Inferior parietal cortex (tissue), 1 donor: ENCODE data around the gene RERE.

Source experiments
- DNase-seq: peaks from one replicate; pipeline ENCODE4 v3.0.0-alpha.2; 2016; ENCODE audit errors: extremely low spot score

The RERE gene

DNA sequence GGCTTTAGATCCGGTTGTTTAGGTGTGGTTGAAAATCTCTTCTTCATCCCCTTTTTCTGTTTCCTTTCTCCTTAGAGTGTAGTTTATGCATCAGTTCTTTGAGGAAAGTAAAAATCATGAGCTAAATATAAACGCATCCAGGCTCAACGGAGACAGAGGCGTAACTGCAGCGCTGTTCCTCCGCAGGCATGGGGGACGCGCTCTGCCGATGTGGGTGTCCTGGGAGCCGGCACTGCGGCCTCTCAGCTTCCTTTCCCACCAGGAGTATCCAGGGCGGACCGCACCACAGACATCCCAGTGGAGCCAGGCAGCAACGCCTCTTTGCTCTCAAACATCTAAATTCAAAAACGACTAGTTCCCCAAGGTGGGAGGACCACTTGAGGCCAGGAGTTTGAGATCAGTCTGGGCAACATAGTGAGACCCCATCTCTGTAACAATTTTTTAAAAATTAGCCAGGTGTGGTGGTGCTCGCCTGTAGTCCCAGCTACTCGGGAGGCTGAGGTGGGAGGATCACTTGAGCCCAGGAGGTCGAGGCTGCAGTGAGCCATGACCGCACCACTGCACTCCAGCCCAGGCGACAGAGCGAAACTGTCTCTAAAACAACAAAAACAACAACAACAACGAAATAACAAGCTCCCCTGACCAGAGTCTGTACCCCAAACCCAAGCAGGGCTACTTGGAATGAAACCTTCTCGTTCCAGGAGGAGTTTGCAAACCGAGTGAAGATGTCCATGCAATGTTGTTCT lies 483.2 kb downstream of the RERE start:
- DNase-seq: no peak

- no peak for DNase-seq
Observed at GRCh38 chr1:8333246-8333987, 484.0 kb downstream of the RERE start.

DNA sequence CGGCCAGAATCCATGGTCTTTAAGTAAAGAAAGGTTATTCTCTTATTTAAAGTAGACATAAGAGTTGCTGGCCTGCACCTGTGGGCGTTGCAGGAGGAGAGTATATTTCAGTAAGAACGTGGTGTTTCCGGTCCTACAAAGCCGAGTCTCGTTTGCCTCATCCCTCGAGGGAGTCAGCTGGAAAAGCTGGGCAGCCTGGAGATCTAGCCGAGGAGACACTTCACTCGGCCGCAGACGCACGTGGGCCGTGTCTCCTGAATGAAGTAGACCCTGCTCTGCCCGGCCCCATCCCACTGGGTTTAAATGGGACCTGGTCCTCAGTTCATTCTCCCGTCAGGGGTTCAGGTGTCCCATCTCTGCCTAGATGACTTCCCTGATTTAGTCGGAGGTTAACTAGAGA lies 484.6 kb downstream of the RERE start:
- DNase-seq: no peak

GRCh38 chr1:8330271-8331125 lies 486.9 kb downstream of the RERE start:
- no peak for DNase-seq

- no peak for DNase-seq
Observed at GRCh38 chr1:8329858-8330257, 487.6 kb downstream of the RERE start.

DNA sequence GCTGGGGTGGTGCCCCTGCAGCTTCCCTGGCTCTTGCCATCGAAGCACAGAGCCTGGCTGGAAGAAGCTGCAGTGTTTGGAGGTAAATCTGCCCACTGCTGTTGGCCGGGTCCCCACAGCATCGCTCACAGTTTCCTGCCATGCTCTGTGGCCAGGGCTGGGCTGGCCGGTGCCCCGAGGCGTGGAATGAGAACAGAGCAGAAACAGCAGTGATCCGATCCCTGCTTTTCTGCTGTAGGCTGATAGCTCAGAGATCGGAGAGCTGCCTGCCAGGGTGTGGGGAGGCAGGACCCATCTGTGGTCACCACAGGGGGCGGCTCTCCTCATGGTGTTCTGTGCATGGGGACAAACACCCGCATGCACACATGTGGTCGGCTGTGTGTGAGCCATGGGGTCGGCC lies 488.0 kb downstream of the RERE start:
- no peak for DNase-seq

GRCh38 chr1:8328271-8328670 lies 489.2 kb downstream of the RERE start:
- DNase-seq: no peak

DNA sequence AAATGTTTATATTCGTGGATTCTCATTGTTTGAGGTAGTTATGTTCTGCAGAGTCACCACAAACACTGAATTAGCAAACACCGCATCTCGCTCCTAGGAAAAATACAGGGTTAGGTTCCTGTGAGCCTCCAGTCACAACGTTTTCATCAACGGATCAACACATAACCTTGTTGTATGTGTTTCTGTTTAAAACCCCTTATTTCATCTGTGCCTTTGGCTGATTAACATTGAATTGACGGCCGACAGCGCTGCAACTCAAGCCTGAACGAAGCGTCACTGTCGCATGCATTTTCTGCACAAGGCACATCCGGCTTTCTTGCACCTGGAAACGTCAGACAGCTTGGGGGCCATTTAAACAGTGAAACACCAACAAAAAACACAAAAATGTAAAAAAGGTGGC lies 491.2 kb downstream of the RERE start:
- DNase-seq: no peak

DNA sequence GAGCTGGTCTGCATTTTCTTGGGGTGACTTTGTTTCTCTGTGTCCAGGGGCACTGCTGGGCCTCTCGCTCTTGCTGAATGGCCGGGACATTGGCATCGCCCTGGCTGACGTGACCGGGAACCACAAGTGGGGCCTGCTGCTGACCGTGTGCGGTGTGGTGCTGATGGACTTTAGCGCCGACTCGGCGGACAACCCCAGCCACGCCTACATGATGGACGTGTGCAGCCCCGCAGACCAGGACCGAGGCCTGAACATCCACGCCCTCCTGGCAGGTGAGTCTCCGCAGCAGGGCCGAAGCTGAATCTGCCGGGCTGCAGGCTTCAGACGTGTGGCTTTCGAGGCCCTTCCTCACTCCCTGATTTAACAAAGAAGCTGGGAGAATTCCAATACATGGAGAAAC lies 491.7 kb downstream of the RERE start:
- no peak for DNase-seq

GRCh38 chr1:8324176-8324810 lies 493.1 kb downstream of the RERE start:
- no peak for DNase-seq

DNA sequence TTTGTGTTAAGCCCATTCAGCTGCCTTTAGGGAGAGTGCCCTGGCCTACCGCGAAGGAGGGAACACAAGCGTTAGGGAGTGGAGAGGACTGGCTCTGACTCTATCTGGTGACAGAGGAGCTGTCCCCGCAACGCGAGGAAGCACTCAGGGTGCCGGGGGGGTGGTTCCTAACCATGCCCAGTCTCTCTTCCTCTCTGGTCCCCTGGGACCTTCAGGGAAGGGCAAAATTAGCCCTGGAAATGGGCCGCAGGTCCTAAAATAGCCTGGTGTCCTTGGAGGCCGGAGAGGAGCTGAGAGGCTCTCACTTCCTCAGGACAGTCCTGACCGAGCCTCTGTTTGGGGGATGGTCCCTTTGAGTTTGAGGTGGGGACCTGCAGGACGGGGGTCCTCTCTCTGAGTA lies 493.7 kb downstream of the RERE start:
- no peak for DNase-seq

DNA sequence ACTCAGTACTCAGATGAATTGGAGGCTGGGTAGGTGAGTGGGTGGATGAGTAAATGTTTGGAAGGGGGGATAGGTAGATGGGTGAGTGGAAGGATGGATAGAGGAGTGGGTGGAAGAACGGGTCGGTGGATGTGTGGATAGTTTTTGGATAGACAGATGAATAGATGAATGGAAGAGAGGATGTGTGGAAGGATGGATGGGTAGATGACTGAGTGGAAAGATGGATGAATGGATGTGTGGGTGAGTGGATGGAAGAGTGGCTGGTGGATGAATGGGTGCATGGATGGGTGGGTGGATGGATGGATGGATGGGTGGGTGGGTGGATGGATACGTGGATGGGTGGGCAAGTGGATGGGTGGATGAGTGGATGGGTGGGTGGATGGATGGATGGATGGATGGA lies 495.8 kb downstream of the RERE start:
- DNase-seq: no peak

DNA sequence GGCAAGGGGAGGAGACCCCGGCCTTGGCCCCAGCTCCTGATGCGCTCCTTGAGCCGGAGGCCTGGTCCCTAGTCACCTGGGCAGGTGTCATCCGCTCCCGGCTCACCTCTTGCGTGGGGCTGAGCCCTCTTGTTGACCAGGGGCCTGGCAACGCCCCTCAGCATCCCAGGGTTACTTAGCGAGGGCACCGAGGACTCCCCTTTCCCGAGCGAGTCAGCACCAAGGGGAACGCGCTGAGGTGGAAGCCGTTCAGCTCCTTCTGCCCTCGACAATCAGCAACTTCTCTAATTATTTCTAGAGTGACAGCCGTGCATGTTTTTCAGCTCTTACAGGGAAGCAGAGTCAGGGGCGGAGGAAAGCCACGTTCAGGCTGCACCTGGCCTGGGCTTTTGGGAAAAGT lies 499.0 kb downstream of the RERE start:
- DNase-seq: no peak

DNA sequence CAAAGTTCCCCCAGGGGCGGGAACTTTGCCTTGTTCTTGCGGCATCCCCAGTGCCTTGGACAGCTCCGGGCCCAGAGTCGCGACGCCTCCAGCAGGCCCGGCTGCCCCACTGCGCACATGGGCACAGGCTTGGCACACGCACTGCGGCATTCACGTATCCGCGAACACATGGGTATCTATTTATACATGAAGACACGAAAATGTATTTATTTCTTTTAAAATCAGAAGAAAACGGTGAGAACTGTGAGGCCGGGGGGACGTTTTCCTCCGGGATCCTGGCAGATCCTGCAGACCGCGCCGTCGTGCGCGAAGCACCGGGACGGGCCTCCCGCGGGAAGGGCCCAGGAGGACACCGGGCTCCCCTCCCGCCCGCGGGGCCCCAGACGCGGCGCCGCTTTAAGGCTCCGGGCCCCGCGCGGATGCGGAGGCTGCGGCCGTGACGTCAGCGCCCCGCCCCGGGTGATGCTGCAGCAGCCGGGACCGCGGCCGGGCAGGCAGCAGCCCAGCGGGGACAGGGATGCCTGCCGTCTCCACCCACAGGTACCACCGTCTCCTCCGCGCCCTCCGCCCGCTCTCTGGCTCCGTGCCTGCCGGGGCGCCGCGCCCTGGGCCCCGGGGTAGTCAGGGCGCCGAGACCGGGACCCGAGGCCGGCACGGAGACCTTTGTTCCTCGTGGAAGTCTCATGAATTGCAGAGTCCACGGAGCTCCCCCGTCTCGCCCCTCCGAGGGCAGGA lies 499.6 kb downstream of the RERE start, which contains the start of gene SLC45A1:
SLC45A1 (plus strand) TSS at position 468 of the 735 bp plus-strand sequence. CDS start 6,216 bp downstream, outside the sequence.
- DNase-seq: peak; percentile 74

- DNase-seq: no peak
Observed at GRCh38 chr1:8315573-8316475, 501.6 kb downstream of the RERE start.

- peak; percentile 72 for DNase-seq
Observed at GRCh38 chr1:8314346-8315280, 502.8 kb downstream of the RERE start.

GRCh38 chr1:8313231-8313630 lies 504.2 kb downstream of the RERE start:
- no peak for DNase-seq

DNA sequence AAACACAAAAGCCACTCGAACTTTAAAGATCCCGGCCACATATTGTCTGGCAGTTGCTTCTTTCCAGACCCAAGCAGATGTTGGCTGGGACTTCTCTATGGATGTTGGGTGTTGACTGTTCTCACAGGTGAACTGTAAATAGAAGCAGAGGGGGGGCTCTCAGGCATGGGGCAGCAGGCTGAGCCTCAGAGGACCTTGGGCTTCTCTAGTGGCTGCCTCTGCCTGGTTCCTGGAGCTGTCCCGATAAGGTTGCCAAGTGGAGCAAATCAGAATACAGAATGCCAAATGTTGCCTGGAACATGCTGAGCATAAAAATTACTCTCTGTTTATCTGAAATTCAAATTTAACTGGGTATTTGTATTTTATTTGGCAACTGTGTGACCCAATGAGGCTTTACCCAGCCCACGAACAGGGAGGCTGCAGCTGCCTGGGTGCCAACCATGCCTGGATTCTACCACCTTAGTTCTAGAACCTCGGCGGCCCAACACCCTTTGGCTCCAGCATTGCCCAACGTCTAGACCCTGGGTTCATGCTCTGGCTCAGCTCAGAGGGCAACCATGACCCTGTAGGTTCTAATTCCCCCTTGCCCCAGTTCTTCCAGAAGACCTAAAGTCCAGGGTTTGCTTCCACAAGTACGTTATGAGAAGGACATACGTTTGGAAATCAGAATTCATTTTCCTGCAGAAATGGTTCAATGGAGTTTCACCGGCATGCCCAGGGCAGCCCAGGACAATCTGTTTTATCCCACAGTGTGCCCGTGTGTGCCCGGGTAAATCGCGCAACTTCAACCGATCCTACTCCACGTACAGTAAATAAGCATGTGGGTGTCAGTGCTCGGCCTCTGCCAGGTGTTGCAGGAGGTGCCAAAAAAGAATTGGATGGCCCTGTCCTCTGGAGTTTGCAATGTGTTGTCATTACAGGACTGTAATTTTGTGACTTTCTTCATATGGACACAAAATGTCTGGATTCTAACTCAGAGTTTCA lies 504.9 kb downstream of the RERE start:
- no peak for DNase-seq
